NCI-H2107 (cell line): ENCODE measurements around the gene GALNT4.

ENCODE experiments used
- DNase-seq: peaks from one replicate; lab custom pipeline; 2025; lab: John Stamatoyannopoulos, UW

The GALNT4 gene

GRCh38 chr12:89493670-89494302 lies 30.8 kb downstream of the GALNT4 start:
- no peak for DNase-seq

- peak; percentile 2 for DNase-seq
These were observed 31.7 kb downstream of the GALNT4 start for GRCh38 chr12:89492883-89493282.

- no peak for DNase-seq
These were observed 33.7 kb downstream of the GALNT4 start for GRCh38 chr12:89490922-89491321.

GRCh38 chr12:89486264-89486663 lies 38.3 kb downstream of the GALNT4 start:
- no peak for DNase-seq

- DNase-seq = no peak
These were observed 40.1 kb downstream of the GALNT4 start for GRCh38 chr12:89484470-89484869.

- no peak for DNase-seq
These were observed 43.2 kb downstream of the GALNT4 start for GRCh38 chr12:89481213-89481914.

GRCh38 chr12:89479982-89480381 lies 44.6 kb downstream of the GALNT4 start:
- DNase-seq = no peak

- no peak for DNase-seq
These were observed 46.8 kb downstream of the GALNT4 start for GRCh38 chr12:89477633-89478279.

GRCh38 chr12:89476904-89477595 lies 47.5 kb downstream of the GALNT4 start:
- DNase-seq = no peak

GRCh38 chr12:89476232-89476631 lies 48.4 kb downstream of the GALNT4 start:
- no peak for DNase-seq

- no peak for DNase-seq
These were observed 49.2 kb downstream of the GALNT4 start for GRCh38 chr12:89475203-89475990.

GRCh38 chr12:89474615-89475014 lies 50.0 kb downstream of the GALNT4 start:
- DNase-seq = no peak
